ENCODE data around the gene DNAJA3.

Gene DNAJA3

GRCh38 chr16:4435337-4436067, 9.8 kb downstream of the DNAJA3 start:
- DNase-seq (ENCODE audit: low read depth, low spot score) = no peak
- H3K4me3 ChIP-seq (ENCODE audit: low read depth, low read length) = no peak overlapping the region
- ChIA-PET POLR2A (no interaction called here), CTCF (interaction anchor here (1.1 to 1.7 kb wide), 3 partner anchors 32 to 85 kb away, joined by 3 to 4 read pairs (median 3); no protein-coding TSS in a partner anchor)
- no peak for TF ChIP-seq CTCF (IDR thresholded peaks at IDR 0.05; ENCODE audit: insufficient read depth, low read length, missing control alignments)

- TF ChIP-seq CTCF (IDR thresholded peaks at IDR 0.05; ENCODE audit: insufficient read depth, low read length, missing control alignments) = no peak
- DNase-seq (ENCODE audit: low read depth, low spot score) = no peak
- POLR2A ChIA-PET = no interaction called here
- H3K4me3 ChIP-seq (ENCODE audit: low read depth, low read length) = no peak overlapping the region
- CTCF ChIA-PET = no interaction called here
Measured at GRCh38 chr16:4437366-4437765, 11.7 kb downstream of the DNAJA3 start.

GRCh38 chr16:4442371-4442770, 16.7 kb downstream of the DNAJA3 start:
- no peak for TF ChIP-seq CTCF (IDR thresholded peaks at IDR 0.05; ENCODE audit: insufficient read depth, low read length, missing control alignments)
- no peak for DNase-seq (ENCODE audit: low read depth, low spot score)
- ChIA-PET POLR2A (no interaction called here), CTCF (no interaction called here)
- H3K4me3 ChIP-seq (ENCODE audit: low read depth, low read length) = no peak overlapping the region

- ChIA-PET CTCF (no interaction called here), POLR2A (no interaction called here)
- no peak for TF ChIP-seq CTCF (IDR thresholded peaks at IDR 0.05; ENCODE audit: insufficient read depth, low read length, missing control alignments)
- no peak overlapping the region for H3K4me3 ChIP-seq (ENCODE audit: low read depth, low read length)
- DNase-seq (ENCODE audit: low read depth, low spot score) = no peak
Measured at GRCh38 chr16:4443271-4443670, 17.6 kb downstream of the DNAJA3 start.

GRCh38 chr16:4443986-4444385, 18.3 kb downstream of the DNAJA3 start:
- H3K4me3 ChIP-seq (ENCODE audit: low read depth, low read length) = no peak overlapping the region
- ChIA-PET CTCF (no interaction called here), POLR2A (interaction anchor here (0.6 kb wide), 1 partner anchor 119 kb away, joined by 3 read pairs; no protein-coding TSS in a partner anchor)
- DNase-seq (ENCODE audit: low read depth, low spot score) = no peak
- no peak for TF ChIP-seq CTCF (IDR thresholded peaks at IDR 0.05; ENCODE audit: insufficient read depth, low read length, missing control alignments)

- ChIA-PET CTCF (interaction anchor here (0.9 to 2.4 kb wide), 6 partner anchors 9 to 98 kb away, joined by 3 to 7 read pairs (median 4); partner anchors contain the start of gene HMOX2), POLR2A (no interaction called here)
- no peak overlapping the region for H3K4me3 ChIP-seq (ENCODE audit: low read depth, low read length)
- TF ChIP-seq CTCF (IDR thresholded peaks at IDR 0.05; ENCODE audit: insufficient read depth, low read length, missing control alignments) = no peak
- no peak for DNase-seq (ENCODE audit: low read depth, low spot score)
Measured at GRCh38 chr16:4450430-4450829, 24.8 kb downstream of the DNAJA3 start.

Data from AG04449 (cell line).